WTC11 (cell line): ENCODE data around the gene CAMTA1. TPM values are rescaled to one million over a fixed set of nuclear protein-coding genes. Genes with fewer than 3 reads are reported as not detected.

Experiments used
- ATAC-seq: fragments of 200-7000 bp; cut with Tn5 transposase; 2 replicates; pipeline ENCODE4 v1.10.0; 2021; ENCODE audit warnings: mild to moderate bottlenecking, moderate library complexity
- CTCF ChIA-PET: fragments of 300-600 bp; sonication (Branson Sonifier 250); formaldehyde crosslinking; loops from one replicate; lab custom pipeline; 2021; ENCODE audit warnings: antibody characterized with exemption; lab: Charles Lee
- POLR2A ChIA-PET: fragments of 350-600 bp; sonication (Branson Sonifier 250); formaldehyde crosslinking; loops from one replicate; lab custom pipeline; 2021; ENCODE audit warnings: antibody characterized with exemption; lab: Charles Lee
- DNase-seq: peaks from one replicate; pipeline ENCODE4 v3.0.0; 2021; ENCODE audit warnings: low spot score
- H3K27ac Mint-ChIP-seq: 2 replicates; pipeline ENCODE4 v1.8.0; 2021; ENCODE audit warnings: mixed read lengths
- H3K27me3 Mint-ChIP-seq: 2 replicates; pipeline ENCODE4 v1.8.0; 2021; ENCODE audit warnings: low read depth, mild to moderate bottlenecking, moderate library complexity, mixed read lengths
- H3K36me3 Mint-ChIP-seq: 2 replicates; pipeline ENCODE4 v1.8.0; 2021; ENCODE audit warnings: mixed read lengths
- H3K4me1 Mint-ChIP-seq: 2 replicates; pipeline ENCODE4 v1.8.0; 2022; ENCODE audit warnings: mixed read lengths
- H3K4me3 Mint-ChIP-seq: 2 replicates; pipeline ENCODE4 v1.8.0; 2021; ENCODE audit warnings: mild to moderate bottlenecking, moderate library complexity, mixed read lengths
- H3K9me3 Mint-ChIP-seq: 2 replicates; pipeline ENCODE4 v1.8.0; 2021; ENCODE audit warnings: mixed read lengths
- ATF3 ChIP-seq: sonication (generic); formaldehyde crosslinking; conservative IDR thresholded peaks from 2 replicates; pipeline ENCODE4 v1.8.1; 2022; ENCODE audit warnings: mild to moderate bottlenecking, missing genetic modification reagents
- CBFB ChIP-seq: sonication (generic); formaldehyde crosslinking; IDR thresholded peaks from 2 replicates; pipeline ENCODE4 v1.8.1; 2022; ENCODE audit warnings: mild to moderate bottlenecking, low read depth, missing genetic modification reagents
- ESRRA ChIP-seq: sonication (generic); formaldehyde crosslinking; IDR thresholded peaks from 2 replicates; pipeline ENCODE4 v1.8.1; 2022; ENCODE audit warnings: mild to moderate bottlenecking, missing genetic modification reagents, borderline replicate concordance
- FOXP1 ChIP-seq: sonication (generic); formaldehyde crosslinking; IDR thresholded peaks from 2 replicates; pipeline ENCODE4 v1.8.0; 2022; ENCODE audit warnings: missing genetic modification reagents, mild to moderate bottlenecking, moderate library complexity, borderline replicate concordance
- GABPB1 ChIP-seq: sonication (generic); formaldehyde crosslinking; IDR thresholded peaks from 2 replicates; pipeline ENCODE4 v1.8.1; 2023; ENCODE audit warnings: mild to moderate bottlenecking, missing genetic modification reagents
- JAZF1 ChIP-seq: fragments of 250-450 bp; sonication (Bioruptor Pico); IDR thresholded peaks from 2 replicates; pipeline ENCODE4 v1.9.0; 2021; ENCODE audit warnings: moderate library complexity, mild to moderate bottlenecking, inconsistent platforms
- JUN ChIP-seq: sonication (generic); formaldehyde crosslinking; IDR thresholded peaks from 2 replicates; pipeline ENCODE4 v1.8.0; 2023; ENCODE audit warnings: mild to moderate bottlenecking, missing genetic modification reagents
- MLX ChIP-seq: sonication (generic); formaldehyde crosslinking; IDR thresholded peaks from 2 replicates; pipeline ENCODE4 v1.8.1; 2023; ENCODE audit warnings: mild to moderate bottlenecking, missing genetic modification reagents, moderate library complexity
- RORB ChIP-seq: fragments of 250-450 bp; sonication (Bioruptor Pico); IDR thresholded peaks from 2 replicates; pipeline ENCODE4 v1.9.0; 2021; ENCODE audit warnings: mild to moderate bottlenecking
- SMAD4 ChIP-seq: sonication (generic); formaldehyde crosslinking; IDR thresholded peaks from 2 replicates; pipeline ENCODE4 v1.8.0; 2022; ENCODE audit warnings: mild to moderate bottlenecking, missing genetic modification reagents
- TCF7 ChIP-seq: sonication (generic); formaldehyde crosslinking; IDR thresholded peaks from 2 replicates; pipeline ENCODE4 v1.8.0; 2022; ENCODE audit warnings: mild to moderate bottlenecking, low read depth, missing genetic modification reagents, moderate library complexity
- TP53 ChIP-seq: sonication (generic); formaldehyde crosslinking; IDR thresholded peaks from 2 replicates; pipeline ENCODE4 v1.8.1; 2023; ENCODE audit warnings: mild to moderate bottlenecking, missing genetic modification reagents
- ZNF138 ChIP-seq: sonication (generic); formaldehyde crosslinking; conservative IDR thresholded peaks from 2 replicates; pipeline ENCODE4 v1.8.1; 2022; ENCODE audit warnings: mild to moderate bottlenecking, moderate library complexity, missing genetic modification reagents
- ZNF232 ChIP-seq: sonication (generic); formaldehyde crosslinking; IDR thresholded peaks from 2 replicates; pipeline ENCODE4 v1.8.0; 2022; ENCODE audit warnings: mild to moderate bottlenecking, missing genetic modification reagents
- ZNF317 ChIP-seq: sonication (generic); formaldehyde crosslinking; IDR thresholded peaks from 2 replicates; pipeline ENCODE4 v1.8.1; 2023; ENCODE audit warnings: low read depth, mild to moderate bottlenecking, moderate library complexity, missing genetic modification reagents, borderline replicate concordance
- ZNF423 ChIP-seq: fragments of 250-450 bp; sonication (Bioruptor Pico); IDR thresholded peaks from 2 replicates; pipeline ENCODE4 v2.1.2; 2022; ENCODE audit warnings: mild to moderate bottlenecking, moderate library complexity
- ZNF512 ChIP-seq: sonication (generic); formaldehyde crosslinking; IDR thresholded peaks from 2 replicates; pipeline ENCODE4 v1.8.1; 2022; ENCODE audit warnings: missing genetic modification reagents, borderline replicate concordance
- total RNA-seq: library from RNA; stranded (reverse); gene quantifications from 3 replicates; pipeline ENCODE4 v1.2.3, GENCODE V29; 2021
- TF ChIP-seq, protein P1 (sequence below): sonication (generic); formaldehyde crosslinking; IDR thresholded peaks from 2 replicates; pipeline ENCODE4 v1.8.1; 2023; ENCODE audit warnings: mild to moderate bottlenecking, missing genetic modification reagents
- TF ChIP-seq, protein P2 (sequence below): fragments of 250-450 bp; sonication (Bioruptor Pico); conservative IDR thresholded peaks from 2 replicates; pipeline ENCODE4 v1.9.0; 2021; ENCODE audit warnings: mild to moderate bottlenecking
- TF ChIP-seq, protein P3 (sequence below): sonication (generic); formaldehyde crosslinking; IDR thresholded peaks from 2 replicates; pipeline ENCODE4 v1.8.0; 2022; ENCODE audit warnings: mild to moderate bottlenecking, missing genetic modification reagents
- TF ChIP-seq, protein P4 (sequence below): sonication (generic); formaldehyde crosslinking; IDR thresholded peaks from 2 replicates; pipeline ENCODE4 v1.8.1; 2022; ENCODE audit warnings: mild to moderate bottlenecking, moderate library complexity, missing genetic modification reagents

The CAMTA1 gene
- total RNA-seq, 1 experiment from 2014 or later: 86.4 TPM

GRCh38 chr1:7046891-7047290 is 261.6 kb downstream of the CAMTA1 start (continued):
- TF ChIP-seq TCF7 (CRISPR knock-in tag) (no peak), ZNF512 (CRISPR knock-in tag) (no peak), MLX (CRISPR knock-in tag) (no peak), JUN (CRISPR knock-in tag) (no peak), SMAD4 (CRISPR knock-in tag) (no peak)
- TF ChIP-seq, protein P1, sequence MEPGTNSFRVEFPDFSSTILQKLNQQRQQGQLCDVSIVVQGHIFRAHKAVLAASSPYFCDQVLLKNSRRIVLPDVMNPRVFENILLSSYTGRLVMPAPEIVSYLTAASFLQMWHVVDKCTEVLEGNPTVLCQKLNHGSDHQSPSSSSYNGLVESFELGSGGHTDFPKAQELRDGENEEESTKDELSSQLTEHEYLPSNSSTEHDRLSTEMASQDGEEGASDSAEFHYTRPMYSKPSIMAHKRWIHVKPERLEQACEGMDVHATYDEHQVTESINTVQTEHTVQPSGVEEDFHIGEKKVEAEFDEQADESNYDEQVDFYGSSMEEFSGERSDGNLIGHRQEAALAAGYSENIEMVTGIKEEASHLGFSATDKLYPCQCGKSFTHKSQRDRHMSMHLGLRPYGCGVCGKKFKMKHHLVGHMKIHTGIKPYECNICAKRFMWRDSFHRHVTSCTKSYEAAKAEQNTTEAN (CRISPR knock-in tag): no peak

DNA sequence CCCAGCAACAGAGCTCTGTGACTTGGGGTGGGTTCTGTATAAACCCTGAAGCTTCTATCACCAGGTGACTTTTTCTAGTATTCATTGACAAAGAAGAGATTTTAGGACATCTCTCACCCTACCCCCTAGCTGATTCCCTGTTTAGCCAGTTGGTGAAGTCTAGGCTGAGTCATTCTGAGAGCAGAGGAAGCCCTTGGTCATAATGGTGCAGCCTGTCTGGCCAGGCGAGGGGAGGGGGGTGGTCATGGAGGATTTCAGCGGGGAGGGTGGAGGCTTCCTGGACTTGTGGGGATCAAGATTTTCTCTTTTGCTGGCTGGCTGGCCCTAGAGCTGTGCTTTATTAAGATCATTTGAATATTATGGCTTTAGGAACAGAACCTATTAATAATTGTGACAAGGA is 262.6 kb downstream of the CAMTA1 start:
- ATAC-seq: no peak
- ChIA-PET POLR2A (no interaction called here), CTCF (interaction anchor here (1.0 to 2.3 kb wide), 3 partner anchors 22 to 160 kb away, joined by 3 to 24 read pairs (median 5); no protein-coding TSS in a partner anchor)
- no peaks in the 10 kb centered on the region for H3K27me3 Mint-ChIP-seq
- H3K4me1 Mint-ChIP-seq: peaks cover 21% of the 10 kb centered on the region
- no peak overlapping the region for H3K27ac Mint-ChIP-seq
- no peak overlapping the region for H3K4me3 Mint-ChIP-seq
- no peaks in the 10 kb centered on the region for H3K36me3 Mint-ChIP-seq
- no peaks in the 10 kb centered on the region for H3K9me3 Mint-ChIP-seq
- DNase-seq: no peak
- TF ChIP-seq, protein P2, sequence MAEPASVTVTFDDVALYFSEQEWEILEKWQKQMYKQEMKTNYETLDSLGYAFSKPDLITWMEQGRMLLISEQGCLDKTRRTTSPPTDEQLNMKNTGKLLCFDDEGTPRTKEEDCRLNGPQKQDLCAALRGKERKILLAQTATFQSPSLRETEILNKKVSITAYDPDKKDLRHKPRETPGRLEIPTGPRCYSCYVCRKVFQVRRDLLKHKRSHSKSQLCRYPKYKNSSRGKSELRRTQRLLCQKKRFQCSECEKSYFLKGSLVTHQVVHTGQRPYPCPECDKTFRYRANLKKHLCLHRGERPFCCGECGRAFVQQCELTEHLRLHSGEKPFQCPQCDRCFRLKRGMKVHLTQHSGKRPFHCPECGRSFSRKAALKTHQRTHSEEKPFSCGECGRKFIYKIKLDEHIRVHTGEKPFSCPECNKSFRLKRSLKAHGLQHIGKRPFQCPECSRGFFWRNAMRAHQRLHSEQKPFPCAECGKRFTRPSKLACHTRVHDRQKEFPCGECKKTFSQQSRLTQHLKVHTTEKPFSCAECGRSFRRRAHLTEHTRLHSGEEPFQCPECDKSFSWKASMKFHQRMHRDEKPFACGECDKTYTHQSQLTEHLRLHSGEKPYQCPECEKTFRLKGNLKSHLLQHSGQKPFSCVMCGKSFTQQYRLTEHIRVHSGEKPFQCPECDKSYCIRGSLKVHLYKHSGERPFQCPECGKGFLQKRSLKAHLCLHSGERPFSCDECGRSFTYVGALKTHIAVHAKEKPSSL (CRISPR knock-in tag): no peak
- TF ChIP-seq RORB: no peak
- TF ChIP-seq ATF3: no peak
- TF ChIP-seq FOXP1 (CRISPR knock-in tag): no peak
- no peak for TF ChIP-seq ZNF317 (CRISPR knock-in tag)
- no peak for TF ChIP-seq CBFB
- no peak for TF ChIP-seq ZNF232 (CRISPR knock-in tag)
- TF ChIP-seq ZNF138: no peak
- no peak for TF ChIP-seq GABPB1 (CRISPR knock-in tag)
- TF ChIP-seq, protein P3, sequence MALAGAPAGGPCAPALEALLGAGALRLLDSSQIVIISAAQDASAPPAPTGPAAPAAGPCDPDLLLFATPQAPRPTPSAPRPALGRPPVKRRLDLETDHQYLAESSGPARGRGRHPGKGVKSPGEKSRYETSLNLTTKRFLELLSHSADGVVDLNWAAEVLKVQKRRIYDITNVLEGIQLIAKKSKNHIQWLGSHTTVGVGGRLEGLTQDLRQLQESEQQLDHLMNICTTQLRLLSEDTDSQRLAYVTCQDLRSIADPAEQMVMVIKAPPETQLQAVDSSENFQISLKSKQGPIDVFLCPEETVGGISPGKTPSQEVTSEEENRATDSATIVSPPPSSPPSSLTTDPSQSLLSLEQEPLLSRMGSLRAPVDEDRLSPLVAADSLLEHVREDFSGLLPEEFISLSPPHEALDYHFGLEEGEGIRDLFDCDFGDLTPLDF (CRISPR knock-in tag): no peak
- no peak for TF ChIP-seq ZNF423 (CRISPR knock-in tag)
- TF ChIP-seq TP53: no peak
- TF ChIP-seq ESRRA (CRISPR knock-in tag): no peak
- TF ChIP-seq, protein P4, sequence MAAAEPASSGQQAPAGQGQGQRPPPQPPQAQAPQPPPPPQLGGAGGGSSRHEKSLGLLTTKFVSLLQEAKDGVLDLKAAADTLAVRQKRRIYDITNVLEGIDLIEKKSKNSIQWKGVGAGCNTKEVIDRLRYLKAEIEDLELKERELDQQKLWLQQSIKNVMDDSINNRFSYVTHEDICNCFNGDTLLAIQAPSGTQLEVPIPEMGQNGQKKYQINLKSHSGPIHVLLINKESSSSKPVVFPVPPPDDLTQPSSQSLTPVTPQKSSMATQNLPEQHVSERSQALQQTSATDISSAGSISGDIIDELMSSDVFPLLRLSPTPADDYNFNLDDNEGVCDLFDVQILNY (CRISPR knock-in tag): no peak
- TF ChIP-seq JAZF1 (CRISPR knock-in tag): no peak
